ENCODE measurements around the gene GNAL.

Gene GNAL

GRCh38 chr18:11857177-11857887 is 168.3 kb downstream of the GNAL start:
- no peak for DNase-seq

- DNase-seq, result no peak
These were observed 170.3 kb downstream of the GNAL start for GRCh38 chr18:11859282-11859830.

GRCh38 chr18:11859903-11860407 is 170.9 kb downstream of the GNAL start:
- DNase-seq, result no peak

- DNase-seq, result no peak
These were observed 171.8 kb downstream of the GNAL start for GRCh38 chr18:11860594-11861450.

- DNase-seq, result no peak
These were observed 172.7 kb downstream of the GNAL start for GRCh38 chr18:11861583-11862288.

GRCh38 chr18:11862468-11863137 is 173.5 kb downstream of the GNAL start:
- no peak for DNase-seq

GRCh38 chr18:11864471-11864870 is 175.4 kb downstream of the GNAL start:
- DNase-seq, result no peak

GRCh38 chr18:11865071-11865470 is 176.0 kb downstream of the GNAL start:
- no peak for DNase-seq

- DNase-seq, result no peak
These were observed 177.3 kb downstream of the GNAL start for GRCh38 chr18:11866329-11866728.

GRCh38 chr18:11866764-11867163 is 177.7 kb downstream of the GNAL start:
- no peak for DNase-seq

GRCh38 chr18:11868230-11868629 is 179.2 kb downstream of the GNAL start:
- no peak for DNase-seq

- no peak for DNase-seq
These were observed 182.4 kb downstream of the GNAL start for GRCh38 chr18:11871501-11871900.

GRCh38 chr18:11872479-11873136 is 183.5 kb downstream of the GNAL start:
- DNase-seq, result no peak

GRCh38 chr18:11873670-11874340 is 184.7 kb downstream of the GNAL start:
- DNase-seq, result no peak

GRCh38 chr18:11874676-11875075 is 185.6 kb downstream of the GNAL start:
- DNase-seq, result no peak

- DNase-seq, result no peak
These were observed 188.6 kb downstream of the GNAL start for GRCh38 chr18:11877497-11878135.

- DNase-seq, result no peak
These were observed 191.7 kb downstream of the GNAL start for GRCh38 chr18:11880586-11881304.

GRCh38 chr18:11882636-11883035 is 193.6 kb downstream of the GNAL start:
- no peak for DNase-seq

GRCh38 chr18:11883153-11883552 is 194.1 kb downstream of the GNAL start:
- DNase-seq, result no peak

- no peak for DNase-seq
These were observed 195.4 kb downstream of the GNAL start for GRCh38 chr18:11884396-11885030.

All from NCI-H1930 (cell line).